ENCODE results near the gene SET. TPM values are rescaled to one million over a fixed set of nuclear protein-coding genes. Genes with fewer than 3 reads are reported as not detected.

Gene SET
- total RNA-seq, 1 donor from 2014 or later, result 891 TPM

GRCh38 chr9:128701227-128701854, 12.3 kb downstream of the SET start:
- H3K4me3 Mint-ChIP-seq, result peak overlapping the region; percentile 82
- no peak overlapping the region for H3K27ac Mint-ChIP-seq (ENCODE audit: unreplicated experiment)
- no peaks in the 10 kb centered on the region for H3K27me3 Mint-ChIP-seq (ENCODE audit: low read depth)
- H3K4me1 Mint-ChIP-seq, result peaks cover 9% of the 10 kb centered on the region
- no peaks in the 10 kb centered on the region for H3K9me3 Mint-ChIP-seq
- no peak for DNase-seq (ENCODE audit: low read depth, low spot score)
- peaks cover under 1% of the 10 kb centered on the region for H3K36me3 Mint-ChIP-seq (ENCODE audit: low read depth)
- no peak for TF ChIP-seq CTCF (conservative IDR thresholded peaks at IDR 0.05)

- peak; percentile 96 for TF ChIP-seq CTCF (conservative IDR thresholded peaks at IDR 0.05)
- peaks cover 9% of the 10 kb centered on the region for H3K4me1 Mint-ChIP-seq
- DNase-seq (ENCODE audit: low read depth, low spot score), result peak; percentile 100
- no peaks in the 10 kb centered on the region for H3K9me3 Mint-ChIP-seq
- peak within 1 kb of the TSS; percentile 81 for H3K27ac Mint-ChIP-seq (ENCODE audit: unreplicated experiment)
- no peaks in the 10 kb centered on the region for H3K36me3 Mint-ChIP-seq (ENCODE audit: low read depth)
- H3K4me3 Mint-ChIP-seq, result peak within 1 kb of the TSS; percentile 90
- H3K27me3 Mint-ChIP-seq (ENCODE audit: low read depth), result no peaks in the 10 kb centered on the region
Measured at GRCh38 chr9:128702445-128702948, 13.5 kb downstream of the SET start, which contains the start of gene PKN3. Gene PKN3 (plus strand): TSS chr9:128702503. CDS start chr9:128702916, 413 bp downstream.

GRCh38 chr9:128702949-128703615, 14.1 kb downstream of the SET start:
- Mint-ChIP-seq H3K27me3 (ENCODE audit: low read depth) (no peaks in the 10 kb centered on the region), H3K9me3 (no peaks in the 10 kb centered on the region), H3K36me3 (ENCODE audit: low read depth) (no peaks in the 10 kb centered on the region), H3K4me1 (peaks cover 9% of the 10 kb centered on the region), H3K27ac (ENCODE audit: unreplicated experiment) (peak overlapping the region; percentile 81), H3K4me3 (peak overlapping the region; percentile 90)
- no peak for TF ChIP-seq CTCF (conservative IDR thresholded peaks at IDR 0.05)
- DNase-seq (ENCODE audit: low read depth, low spot score), result no peak

GRCh38 chr9:128703616-128704355, 14.8 kb downstream of the SET start:
- no peaks in the 10 kb centered on the region for H3K36me3 Mint-ChIP-seq (ENCODE audit: low read depth)
- peaks cover 9% of the 10 kb centered on the region for H3K4me1 Mint-ChIP-seq
- H3K9me3 Mint-ChIP-seq, result no peaks in the 10 kb centered on the region
- no peak overlapping the region for H3K27ac Mint-ChIP-seq (ENCODE audit: unreplicated experiment)
- no peak for TF ChIP-seq CTCF (conservative IDR thresholded peaks at IDR 0.05)
- H3K4me3 Mint-ChIP-seq, result peak overlapping the region; percentile 90
- DNase-seq (ENCODE audit: low read depth, low spot score), result no peak
- no peaks in the 10 kb centered on the region for H3K27me3 Mint-ChIP-seq (ENCODE audit: low read depth)

- no peaks in the 10 kb centered on the region for H3K9me3 Mint-ChIP-seq
- peaks cover 9% of the 10 kb centered on the region for H3K4me1 Mint-ChIP-seq
- no peak for DNase-seq (ENCODE audit: low read depth, low spot score)
- H3K27me3 Mint-ChIP-seq (ENCODE audit: low read depth), result no peaks in the 10 kb centered on the region
- H3K36me3 Mint-ChIP-seq (ENCODE audit: low read depth), result no peaks in the 10 kb centered on the region
- TF ChIP-seq CTCF (conservative IDR thresholded peaks at IDR 0.05), result no peak
- no peak overlapping the region for H3K27ac Mint-ChIP-seq (ENCODE audit: unreplicated experiment)
- peak overlapping the region; percentile 90 for H3K4me3 Mint-ChIP-seq
Measured at GRCh38 chr9:128704356-128704670, 15.3 kb downstream of the SET start.
